SKM-1 (cell line): ENCODE data around the gene PFN1.

Experiments used
- DNase-seq: peaks from one replicate; lab custom pipeline; 2025; ENCODE audit not compliant: unreplicated experiment; lab: John Stamatoyannopoulos, UW

The PFN1 gene

GRCh38 chr17:4897198-4897687, 51.1 kb downstream of the PFN1 start:
- DNase-seq: no peak

- DNase-seq: no peak
These were observed 51.8 kb downstream of the PFN1 start for GRCh38 chr17:4896332-4897197.

GRCh38 chr17:4895657-4896331, 52.5 kb downstream of the PFN1 start:
- DNase-seq: no peak
